Astrocyte (in vitro differentiated cells and primary cell): ENCODE results near the gene MFAP3L. TPM values are rescaled to one million over a fixed set of nuclear protein-coding genes. Genes with fewer than 3 reads are reported as not detected.

Source experiments
- DNase-seq: peaks from one replicate; pipeline ENCODE4 v3.0.0-alpha.2; 2010; ENCODE audit warnings: low read depth
- FAIRE-seq: peaks from 2 replicates; lab custom pipeline; 2011; peaks lifted over from hg19 to GRCh38; lab: Jason Lieb, UNC
- H2AFZ ChIP-seq: 2 replicates; pipeline ENCODE4 v1.6.0; 2012; ENCODE audit warnings: low read depth, low read length, inconsistent platforms
- H3K27ac ChIP-seq: 2 replicates; pipeline ENCODE4 v1.5.1; 2011; ENCODE audit warnings: low read depth, low read length, inconsistent platforms
- H3K27me3 ChIP-seq: 2 replicates; pipeline ENCODE4 v1.6.0; 2011; ENCODE audit warnings: low read length, inconsistent platforms; ENCODE audit not compliant: insufficient read depth
- H3K36me3 ChIP-seq: 2 replicates; pipeline ENCODE4 v1.5.1; 2011; ENCODE audit warnings: low read length, inconsistent platforms; ENCODE audit not compliant: insufficient read depth
- H3K4me1 ChIP-seq: 2 replicates; pipeline ENCODE4 v1.5.1; 2011; ENCODE audit warnings: low read length, inconsistent platforms; ENCODE audit not compliant: insufficient read depth
- H3K4me2 ChIP-seq: 2 replicates; pipeline ENCODE4 v1.6.0; 2012; ENCODE audit warnings: low read length, inconsistent platforms
- H3K4me3 ChIP-seq: 2 replicates; pipeline ENCODE4 v1.5.1; 2011; ENCODE audit warnings: low read depth, mild to moderate bottlenecking, low read length, inconsistent platforms; ENCODE audit not compliant: insufficient read depth
- H3K79me2 ChIP-seq: 2 replicates; pipeline ENCODE4 v1.6.0; 2012; ENCODE audit warnings: mild to moderate bottlenecking, low read length, inconsistent platforms; ENCODE audit not compliant: insufficient read depth
- H3K9ac ChIP-seq: 2 replicates; pipeline ENCODE4 v1.6.0; 2012; ENCODE audit warnings: mild to moderate bottlenecking, low read length, inconsistent platforms
- H3K9me3 ChIP-seq: 2 replicates; pipeline ENCODE4 v1.5.1; 2012; ENCODE audit warnings: low read depth, mild to moderate bottlenecking, low read length, inconsistent platforms; ENCODE audit not compliant: insufficient read depth
- H4K20me1 ChIP-seq: 2 replicates; pipeline ENCODE4 v1.6.0; 2012; ENCODE audit warnings: low read length, inconsistent platforms; ENCODE audit not compliant: insufficient read depth
- H3K27ac Mint-ChIP-seq: one replicate; pipeline ENCODE4 v1.8.0; 2021; ENCODE audit warnings: mild to moderate bottlenecking, mixed read lengths; ENCODE audit not compliant: unreplicated experiment
- H3K27me3 Mint-ChIP-seq: one replicate; pipeline ENCODE4 v1.8.0; 2021; ENCODE audit warnings: low read depth, mixed read lengths; ENCODE audit not compliant: unreplicated experiment
- H3K36me3 Mint-ChIP-seq: one replicate; pipeline ENCODE4 v1.8.0; 2021; ENCODE audit warnings: low read depth, mixed read lengths; ENCODE audit not compliant: unreplicated experiment
- H3K4me1 Mint-ChIP-seq: one replicate; pipeline ENCODE4 v1.8.0; 2021; ENCODE audit warnings: low read depth, mixed read lengths; ENCODE audit not compliant: unreplicated experiment
- H3K4me3 Mint-ChIP-seq: one replicate; pipeline ENCODE4 v1.8.0; 2021; ENCODE audit warnings: mild to moderate bottlenecking, moderate library complexity, mixed read lengths; ENCODE audit not compliant: unreplicated experiment
- H3K9me3 Mint-ChIP-seq: one replicate; pipeline ENCODE4 v1.8.0; 2021; ENCODE audit warnings: mild to moderate bottlenecking, mixed read lengths; ENCODE audit not compliant: unreplicated experiment
- CTCF ChIP-seq: IDR thresholded peaks from 2 replicates; pipeline ENCODE4 v1.5.1; 2011; ENCODE audit warnings: low read depth, mild to moderate bottlenecking, inconsistent platforms, low read length, moderate library complexity; ENCODE audit not compliant: insufficient read depth
- EZH2 ChIP-seq: IDR thresholded peaks from 2 replicates; pipeline ENCODE4 v1.6.1; 2012; ENCODE audit warnings: mild to moderate bottlenecking, low read length, inconsistent platforms; ENCODE audit not compliant: insufficient read depth
- total RNA-seq: library from RNA; stranded (reverse); gene quantifications from 2 replicates; pipeline ENCODE4 v1.2.1, GENCODE V29; 2021

The MFAP3L gene
- total RNA-seq, 1 donor from 2014 or later: 30.2 TPM

- Mint-ChIP-seq H3K4me1 (peaks cover 24% of the 10 kb centered on the region), H3K4me3 (no peak overlapping the region), H3K36me3 (peaks cover 8% of the 10 kb centered on the region), H3K27me3 (no peaks in the 10 kb centered on the region), H3K9me3 (no peaks in the 10 kb centered on the region), H3K27ac (no peak overlapping the region)
- H3K4me3 ChIP-seq: no peak overlapping the region
- no peaks in the 10 kb centered on the region for H3K79me2 ChIP-seq
- no peak overlapping the region for H3K27ac ChIP-seq
- no peak overlapping the region for H3K9ac ChIP-seq
- DNase-seq (peak; percentile 88), FAIRE-seq (no peak)
- no peaks in the 10 kb centered on the region for H3K36me3 ChIP-seq
- no peaks in the 10 kb centered on the region for H3K4me1 ChIP-seq
- no peaks in the 10 kb centered on the region for H3K9me3 ChIP-seq
- TF ChIP-seq CTCF (no peak), EZH2 (no peak)
- peak overlapping the region; percentile 36 for H3K4me2 ChIP-seq
- no peaks in the 10 kb centered on the region for H3K27me3 ChIP-seq
- peaks cover 4% of the 10 kb centered on the region for H4K20me1 ChIP-seq
- H2AFZ ChIP-seq: no peak overlapping the region
Observed at GRCh38 chr4:170014359-170015011, 11.7 kb downstream of the MFAP3L start.

- H3K4me2 ChIP-seq: no peak overlapping the region
- TF ChIP-seq EZH2: no peak
- no peak for TF ChIP-seq CTCF
- no peak overlapping the region for H3K4me3 ChIP-seq
- FAIRE-seq (no peak), DNase-seq (no peak)
- no peak overlapping the region for H2AFZ ChIP-seq
- no peaks in the 10 kb centered on the region for H3K4me1 ChIP-seq
- Mint-ChIP-seq H3K27ac (no peak overlapping the region), H3K4me3 (no peak overlapping the region), H3K36me3 (peaks cover 8% of the 10 kb centered on the region), H3K4me1 (peaks cover 38% of the 10 kb centered on the region), H3K9me3 (no peaks in the 10 kb centered on the region), H3K27me3 (no peaks in the 10 kb centered on the region)
- H3K27me3 ChIP-seq: no peaks in the 10 kb centered on the region
- H3K9me3 ChIP-seq: no peaks in the 10 kb centered on the region
- H3K9ac ChIP-seq: no peak overlapping the region
- peaks cover 4% of the 10 kb centered on the region for H4K20me1 ChIP-seq
- H3K36me3 ChIP-seq: no peaks in the 10 kb centered on the region
- no peak overlapping the region for H3K27ac ChIP-seq
- H3K79me2 ChIP-seq: no peaks in the 10 kb centered on the region
Observed at GRCh38 chr4:170012629-170012958, 13.6 kb downstream of the MFAP3L start.

- H3K27ac Mint-ChIP-seq: no peak overlapping the region
- DNase-seq (no peak), FAIRE-seq (no peak)
- Histone ChIP-seq H3K4me1 (no peaks in the 10 kb centered on the region), H3K27ac (no peak overlapping the region), H3K4me3 (no peak overlapping the region), H4K20me1 (peaks cover 7% of the 10 kb centered on the region), H3K4me2 (no peak overlapping the region), H3K9me3 (no peaks in the 10 kb centered on the region), H3K27me3 (no peaks in the 10 kb centered on the region), H2AFZ (no peak overlapping the region), H3K9ac (no peak overlapping the region), H3K36me3 (no peaks in the 10 kb centered on the region), H3K79me2 (no peaks in the 10 kb centered on the region)
- H3K27me3 Mint-ChIP-seq: no peaks in the 10 kb centered on the region
- peaks cover 37% of the 10 kb centered on the region for H3K4me1 Mint-ChIP-seq
- no peak for TF ChIP-seq EZH2
- TF ChIP-seq CTCF: no peak
- no peak overlapping the region for H3K4me3 Mint-ChIP-seq
- H3K9me3 Mint-ChIP-seq: no peaks in the 10 kb centered on the region
- H3K36me3 Mint-ChIP-seq: peaks cover 8% of the 10 kb centered on the region
Observed at GRCh38 chr4:170011921-170012628, 14.1 kb downstream of the MFAP3L start.
